Sigmoid colon (tissue), 7 donors: ENCODE measurements around the gene SLN. TPM values are rescaled to one million over a fixed set of nuclear protein-coding genes. Genes with fewer than 3 reads are reported as not detected.

Experiments used
- DNase-seq: peaks from one replicate; pipeline ENCODE4 v3.0.0-alpha.2; 2019
- H3K27ac ChIP-seq, 4 donors: fragments of 200-600 bp; sonication (generic); one replicate each; pipeline ENCODE4 v1.5.1; 2016 to 2019; ENCODE audit warnings: mild to moderate bottlenecking in 1 of 4
- H3K27me3 ChIP-seq, 3 donors: fragments of 200-600 bp; sonication (generic); one replicate each; pipeline ENCODE4 v1.5.1; 2019; ENCODE audit warnings: mild to moderate bottlenecking in 1 of 3
- H3K36me3 ChIP-seq, 4 donors: fragments of 200-600 bp; sonication (generic); one replicate each; pipeline ENCODE4 v1.5.1; 2016 to 2019
- H3K4me1 ChIP-seq, 4 donors: fragments of 200-600 bp; sonication (generic); one replicate each; pipeline ENCODE4 v1.5.1; 2017 to 2019
- H3K4me3 ChIP-seq, 4 donors: fragments of 200-600 bp; sonication (generic); one replicate each; pipeline ENCODE4 v1.5.1; 2017 to 2019; ENCODE audit warnings: mild to moderate bottlenecking in 2 of 4, moderate library complexity in 1 of 4
- H3K9me3 ChIP-seq, 4 donors: fragments of 200-600 bp in 3 of 4; sonication (generic) in 3 of 4; one replicate each; pipeline versions ENCODE4 v1.5.1 to v1.6.1; 2013 to 2019
- EP300 ChIP-seq, 4 donors: sonication (generic); formaldehyde crosslinking; IDR thresholded peaks; one replicate each; pipeline ENCODE4 v1.6.1; 2017; ENCODE audit warnings: antibody characterized with exemption in 4 of 4
- POLR2A ChIP-seq, 2 donors: fragments of 450-650 bp; IDR thresholded peaks; one replicate each; pipeline ENCODE4 v1.6.1; 2016; ENCODE audit warnings: antibody characterized with exemption in 2 of 2, mild to moderate bottlenecking in 2 of 2, moderate library complexity in 2 of 2
- POLR2AphosphoS5 ChIP-seq, 4 donors: sonication (generic); formaldehyde crosslinking; IDR thresholded peaks; one replicate each; pipeline ENCODE4 v1.6.1; 2017; ENCODE audit warnings: antibody characterized with exemption in 4 of 4
- WGBS, 2 donors: extraction: QIAGEN DNeasy Blood & Tissue Kit; methylation state at CpG; one replicate each; pipeline ENCODE4 v1.1.7; 2013; 5-methylcytosine and 5-hydroxymethylcytosine counted together
- intact Hi-C: fragments of 100-400 bp; cut with DNase I; formaldehyde crosslinking; loops from one replicate; pipeline ENCODE4 v1.15.1; 2023
- polyA plus RNA-seq, 3 donors: library from polyadenylated mRNA; stranded (reverse); fragments of 200-250 nt; gene quantifications; one replicate each; pipeline ENCODE4 v1.2.3, GENCODE V29; 2013
- total RNA-seq, 4 donors: library from RNA; depleted of rRNA; stranded (reverse); fragments of >200 nt; gene quantifications; one replicate each; pipeline ENCODE4 v1.1.0, GENCODE V29; 2016
- TF ChIP-seq, protein P1 (sequence below), 4 experiments: fragments of 450-650 bp in 3 of 4; fragments of 200-600 bp in 1 of 4; IDR thresholded peaks; one replicate each; pipeline ENCODE4 v1.5.1; 2016 to 2019; ENCODE audit warnings: antibody characterized with exemption in 4 of 4, mild to moderate bottlenecking in 3 of 4, moderate library complexity in 2 of 4
- donor health status: healthy with polysubstance abuse.
- donor health status: Bipolar disorder and iron deficiency.
- donor health status: healthy.

The SLN gene
- total and polyA plus RNA-seq, 7 donors: not detected

DNA sequence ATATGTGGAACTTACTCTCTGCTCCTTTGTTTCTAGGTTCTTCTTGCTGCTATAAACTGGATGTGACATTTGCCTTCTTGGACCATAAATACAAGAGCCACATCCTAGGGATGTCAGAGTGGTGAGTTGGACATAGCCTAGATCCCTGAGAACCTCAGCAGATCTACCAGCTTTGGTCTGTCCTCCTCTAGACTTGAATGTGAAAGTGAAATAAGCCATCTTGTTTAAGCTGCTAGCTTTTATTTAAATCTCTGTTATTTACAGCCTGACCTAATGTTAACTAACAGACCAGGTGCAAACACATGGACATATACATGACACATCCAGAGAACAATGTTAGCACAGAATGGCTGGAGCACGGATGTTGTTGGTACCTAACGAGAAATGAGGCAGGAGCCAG lies 36.0 kb downstream of the SLN start:
- Histone ChIP-seq H3K9me3 (no peaks in the 10 kb centered on the region), H3K27me3 (no peaks in the 10 kb centered on the region), H3K27ac (no peak overlapping the region), H3K4me3 (no peak overlapping the region), H3K36me3 (no peaks in the 10 kb centered on the region), H3K4me1 (no peaks in the 10 kb centered on the region)
- DNase-seq: no peak
- TF ChIP-seq POLR2AphosphoS5 (IDR thresholded peaks at IDR 0.05): no peak
- TF ChIP-seq, protein P1, sequence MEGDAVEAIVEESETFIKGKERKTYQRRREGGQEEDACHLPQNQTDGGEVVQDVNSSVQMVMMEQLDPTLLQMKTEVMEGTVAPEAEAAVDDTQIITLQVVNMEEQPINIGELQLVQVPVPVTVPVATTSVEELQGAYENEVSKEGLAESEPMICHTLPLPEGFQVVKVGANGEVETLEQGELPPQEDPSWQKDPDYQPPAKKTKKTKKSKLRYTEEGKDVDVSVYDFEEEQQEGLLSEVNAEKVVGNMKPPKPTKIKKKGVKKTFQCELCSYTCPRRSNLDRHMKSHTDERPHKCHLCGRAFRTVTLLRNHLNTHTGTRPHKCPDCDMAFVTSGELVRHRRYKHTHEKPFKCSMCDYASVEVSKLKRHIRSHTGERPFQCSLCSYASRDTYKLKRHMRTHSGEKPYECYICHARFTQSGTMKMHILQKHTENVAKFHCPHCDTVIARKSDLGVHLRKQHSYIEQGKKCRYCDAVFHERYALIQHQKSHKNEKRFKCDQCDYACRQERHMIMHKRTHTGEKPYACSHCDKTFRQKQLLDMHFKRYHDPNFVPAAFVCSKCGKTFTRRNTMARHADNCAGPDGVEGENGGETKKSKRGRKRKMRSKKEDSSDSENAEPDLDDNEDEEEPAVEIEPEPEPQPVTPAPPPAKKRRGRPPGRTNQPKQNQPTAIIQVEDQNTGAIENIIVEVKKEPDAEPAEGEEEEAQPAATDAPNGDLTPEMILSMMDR (IDR thresholded peaks at IDR 0.05): no peak
- no peak for TF ChIP-seq EP300 (IDR thresholded peaks at IDR 0.05)
- no peak for TF ChIP-seq POLR2A (IDR thresholded peaks at IDR 0.05)
- intact Hi-C loops: no loop called here
- 47 to 81% methylated on average over 2 of the region's 2 CpGs for WGBS, 2 donors

DNA sequence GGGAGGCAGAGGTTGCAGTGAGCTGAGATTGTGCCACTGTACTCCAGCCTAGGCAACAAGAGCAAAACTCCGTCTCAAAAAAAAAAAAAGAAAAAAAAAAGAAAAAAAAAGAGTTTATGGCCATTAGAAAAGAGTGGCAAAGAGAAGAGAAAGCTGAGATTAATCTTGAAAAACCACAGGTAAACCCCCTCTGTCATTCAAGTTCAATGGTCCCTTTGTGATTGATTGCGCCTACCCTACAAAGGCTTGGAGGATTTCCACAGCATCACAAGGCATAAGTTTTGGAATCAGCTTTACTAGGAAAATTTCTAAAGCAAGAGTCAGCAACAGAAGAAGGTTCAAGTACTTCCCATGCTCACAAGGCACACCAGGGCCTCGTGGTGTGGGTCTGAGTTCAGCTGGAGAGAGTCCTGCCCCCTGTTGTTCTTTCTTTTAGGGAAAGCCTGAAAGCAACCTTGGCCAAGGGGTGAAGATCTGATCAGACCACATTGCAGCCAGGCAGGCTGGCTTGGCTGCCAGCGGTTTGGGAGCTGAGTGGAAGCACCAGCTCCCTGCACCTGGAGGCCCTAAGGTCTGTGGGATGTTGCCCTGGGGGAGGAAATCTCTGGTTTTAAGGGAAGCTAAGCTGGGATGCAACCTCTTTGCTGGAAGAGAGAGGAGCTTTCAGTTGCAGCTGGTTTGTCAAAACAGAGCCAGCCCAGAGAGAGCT lies 41.8 kb downstream of the SLN start:
- intact Hi-C loops: no loop called here
- Histone ChIP-seq H3K9me3 (no peaks in the 10 kb centered on the region), H3K36me3 (no peaks in the 10 kb centered on the region), H3K4me3 (no peak overlapping the region), H3K27me3 (no peaks in the 10 kb centered on the region), H3K4me1 (no peaks in the 10 kb centered on the region), H3K27ac (no peak overlapping the region)
- DNase-seq: no peak
- 58 to 63% methylated on average over 4 of the region's 4 CpGs for WGBS, 2 donors
- TF ChIP-seq, protein P1 (IDR thresholded peaks at IDR 0.05): no peak
- TF ChIP-seq POLR2AphosphoS5 (IDR thresholded peaks at IDR 0.05): no peak

DNA sequence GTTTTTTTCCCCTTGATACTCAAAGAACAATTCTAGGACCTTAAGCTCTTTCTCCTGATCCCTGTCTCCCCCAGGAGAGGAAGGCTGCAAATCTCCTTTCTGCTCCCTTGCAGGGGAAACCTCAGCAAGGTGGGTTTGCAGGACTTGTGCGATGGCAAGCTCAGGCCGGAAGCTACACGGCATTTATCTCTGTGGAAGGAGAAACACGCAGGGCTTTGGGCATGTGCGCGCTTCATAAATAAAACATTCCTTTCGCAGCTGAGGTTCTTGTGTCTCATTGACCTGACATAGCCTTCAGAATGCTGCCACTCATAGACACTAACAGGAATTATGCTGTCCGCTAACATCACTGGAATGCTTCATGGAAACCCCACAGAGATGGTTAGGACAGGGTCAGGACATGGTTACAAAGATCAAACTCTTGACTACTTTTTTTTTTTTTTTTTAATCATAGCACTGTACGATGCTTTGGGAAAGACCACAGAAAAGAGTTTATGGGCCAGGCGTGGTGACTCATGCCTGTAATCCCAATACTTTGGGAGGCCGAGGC lies 42.6 kb downstream of the SLN start:
- Histone ChIP-seq H3K27me3 (no peaks in the 10 kb centered on the region), H3K4me1 (no peaks in the 10 kb centered on the region), H3K4me3 (no peak overlapping the region), H3K36me3 (no peaks in the 10 kb centered on the region), H3K9me3 (no peaks in the 10 kb centered on the region), H3K27ac (no peak overlapping the region)
- DNase-seq: no peak
- WGBS, 2 donors: 83 to 89% methylated on average over 11 of the region's 11 CpGs
- no peak for TF ChIP-seq POLR2AphosphoS5 (IDR thresholded peaks at IDR 0.05)
- TF ChIP-seq EP300 (IDR thresholded peaks at IDR 0.05): no peak
- no peak for TF ChIP-seq POLR2A (IDR thresholded peaks at IDR 0.05)
- TF ChIP-seq, protein P1 (IDR thresholded peaks at IDR 0.05): no peak
- intact Hi-C loops: no loop called here

DNA sequence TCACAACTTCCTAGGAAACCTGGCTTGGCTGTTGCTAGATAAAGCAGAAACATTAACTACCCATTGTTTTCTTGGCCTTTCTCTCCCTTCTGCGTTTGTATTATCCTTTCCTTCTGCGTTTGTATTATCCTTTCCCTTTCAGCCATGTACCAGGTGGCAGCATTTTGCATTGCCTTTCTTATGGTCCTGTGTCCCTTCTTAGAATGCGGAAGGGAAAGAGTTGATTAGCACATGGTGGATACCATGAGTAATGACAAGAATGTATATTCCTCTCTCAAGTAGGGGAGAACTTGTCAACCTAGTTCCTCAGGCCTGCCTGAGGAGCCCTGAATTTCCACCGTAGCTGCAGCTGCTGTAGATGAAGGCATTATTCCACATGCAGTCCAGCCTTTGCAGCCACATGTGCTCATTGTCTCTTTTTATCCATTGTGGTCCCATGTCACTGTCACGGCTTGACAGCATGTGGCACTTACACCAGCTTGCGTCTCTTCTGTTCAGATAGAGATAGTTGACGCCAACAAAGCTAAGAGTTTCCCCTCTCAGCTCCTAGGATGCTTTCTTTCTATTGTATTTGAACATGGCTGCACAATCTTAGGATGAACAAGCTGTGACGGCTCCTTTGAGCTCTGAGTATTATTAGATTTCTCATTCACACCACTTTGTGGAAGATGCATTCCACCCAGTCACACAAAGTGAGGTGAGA lies 44.8 kb downstream of the SLN start:
- 67 to 71% methylated on average over 8 of the region's 8 CpGs for WGBS, 2 donors
- no peaks in the 10 kb centered on the region for H3K27me3 ChIP-seq
- intact Hi-C loops: no loop called here
- no peak overlapping the region for H3K4me3 ChIP-seq
- no peak overlapping the region for H3K27ac ChIP-seq
- no peaks in the 10 kb centered on the region for H3K4me1 ChIP-seq
- H3K36me3 ChIP-seq: no peaks in the 10 kb centered on the region
- no peak for DNase-seq
- H3K9me3 ChIP-seq: no peaks in the 10 kb centered on the region
- TF ChIP-seq EP300 (IDR thresholded peaks at IDR 0.05) (no peak), POLR2AphosphoS5 (IDR thresholded peaks at IDR 0.05) (no peak), POLR2A (IDR thresholded peaks at IDR 0.05) (no peak)
- TF ChIP-seq, protein P1 (IDR thresholded peaks at IDR 0.05): no peak
